Fibroblast of pulmonary artery (primary cell): ENCODE results near the gene CCDC57.
A peak's percentile ranks its signal among the peaks of the same experiment; 100 is the strongest.

Experiments
- DNase-seq: peaks from one replicate; pipeline ENCODE4 v3.0.0-alpha.2; 2010; ENCODE audit warnings: low read depth
- H3K4me3 ChIP-seq: replicated peaks from 2 replicates; pipeline ENCODE4 v1.5.1; 2011; ENCODE audit warnings: low read depth, mild to moderate bottlenecking, control low read depth, low read length, moderate library complexity
- CTCF ChIP-seq: IDR thresholded peaks from 2 replicates; pipeline ENCODE4 v1.5.1; 2011; ENCODE audit warnings: mild to moderate bottlenecking, control low read depth, low read length, inconsistent platforms; ENCODE audit errors: missing control alignments

The CCDC57 gene

GRCh38 chr17:82065638-82066303 lies 146.9 kb downstream of the CCDC57 start, which contains the start of gene DUS1L:
TSS of gene DUS1L (minus strand) at chr17:82065804. CDS start at chr17:82065059, 745 bp downstream.
- peak; percentile 58 for DNase-seq
- no peak for TF ChIP-seq CTCF
- H3K4me3 ChIP-seq, result peak within 1 kb of the TSS; percentile 73

GRCh38 chr17:82065193-82065637 lies 147.4 kb downstream of the CCDC57 start:
- peak; percentile 31 for DNase-seq
- no peak for TF ChIP-seq CTCF
- peak overlapping the region; percentile 73 for H3K4me3 ChIP-seq

- DNase-seq, result no peak
- no peak for TF ChIP-seq CTCF
- H3K4me3 ChIP-seq, result peak overlapping the region; percentile 73
These were observed 148.0 kb downstream of the CCDC57 start for GRCh38 chr17:82064433-82065192.

- no peak for TF ChIP-seq CTCF
- H3K4me3 ChIP-seq, result no peak overlapping the region
- no peak for DNase-seq
These were observed 148.9 kb downstream of the CCDC57 start for GRCh38 chr17:82063424-82064415.

- no peak for TF ChIP-seq CTCF
- no peak for DNase-seq
- no peak overlapping the region for H3K4me3 ChIP-seq
These were observed 149.7 kb downstream of the CCDC57 start for GRCh38 chr17:82062984-82063368.

- H3K4me3 ChIP-seq, result no peak overlapping the region
- DNase-seq, result no peak
- no peak for TF ChIP-seq CTCF
These were observed 150.3 kb downstream of the CCDC57 start for GRCh38 chr17:82062076-82062983.
